Gastrocnemius medialis (tissue), 4 donors: ENCODE results near the gene LRRK1. TPM values are rescaled to one million over a fixed set of nuclear protein-coding genes. Genes with fewer than 3 reads are reported as not detected.

ENCODE experiments used
- ATAC-seq, 2 donors: fragments of 150-250 bp; one replicate each; pipeline ENCODE4 v1.9.1; 2016
- DNase-seq, 2 donors: peaks; one replicate each; pipeline ENCODE4 v3.0.0-alpha.2; 2019
- H3K27ac ChIP-seq, 4 donors: fragments of 200-600 bp; sonication (generic); 1 replicate in 1 of 4; 2 replicates in 3 of 4; pipeline ENCODE4 v1.5.1; 2016 to 2018; ENCODE audit warnings: mild to moderate bottlenecking in 2 of 4, moderate library complexity in 1 of 4
- H3K27me3 ChIP-seq, 3 donors: fragments of 200-600 bp; sonication (generic) in 2 of 3; 1 replicate in 1 of 3; 2 replicates in 2 of 3; pipeline versions ENCODE4 v1.5.1 to v1.6.0; 2016 to 2019; ENCODE audit warnings: mild to moderate bottlenecking in 1 of 3, moderate library complexity in 1 of 3
- H3K36me3 ChIP-seq, 2 donors: fragments of 200-600 bp; sonication (generic) in 1 of 2; one replicate each; pipeline ENCODE4 v1.5.1; 2017 to 2018
- H3K4me1 ChIP-seq, 2 donors: fragments of 200-600 bp; sonication (generic) in 1 of 2; one replicate each; pipeline ENCODE4 v1.5.1; 2016 to 2017; ENCODE audit warnings: mild to moderate bottlenecking in 2 of 2
- H3K4me3 ChIP-seq, 4 donors: fragments of 200-600 bp; sonication (generic) in 3 of 4; 1 replicate in 1 of 4; 2 replicates in 3 of 4; pipeline ENCODE4 v1.5.1; 2016 to 2019; ENCODE audit warnings: mild to moderate bottlenecking in 2 of 4
- H3K9me3 ChIP-seq, 3 donors: fragments of 200-600 bp; sonication (generic) in 2 of 3; 1 replicate in 1 of 3; 2 replicates in 2 of 3; pipeline ENCODE4 v1.5.1; 2016 to 2019
- POLR2A ChIP-seq, 2 donors: fragments of 450-650 bp; IDR thresholded peaks; one replicate each; pipeline ENCODE4 v1.6.1; 2017; ENCODE audit warnings: antibody characterized with exemption in 2 of 2, mild to moderate bottlenecking in 2 of 2, moderate library complexity in 2 of 2
- in situ Hi-C, 4 donors: fragments of 200-750 bp; cut with MboI; loops; one replicate each; pipeline versions ENCODE4 v1.15.0 to v1.8.0; 2017; ENCODE audit warnings: low sequenced_read_pairs in 4 of 4
- intact Hi-C: fragments of 100-400 bp; cut with DNase I; formaldehyde crosslinking; loops from one replicate; pipeline ENCODE4 v1.15.1; 2023; ENCODE audit warnings: low total_unique reads
- total RNA-seq, 4 donors: library from RNA; depleted of rRNA; stranded (reverse); fragments of >200 nt; gene quantifications; one replicate each; pipeline versions ENCODE4 v1.1.0 to v1.2.3, GENCODE V29; 2016
- TF ChIP-seq, protein P1 (sequence below), 5 experiments: fragments of 450-650 bp in 3 of 5; fragments of 200-600 bp in 2 of 5; sonication (generic) in 2 of 5; IDR thresholded peaks in 4 of 5; conservative IDR thresholded peaks in 1 of 5; 1 replicate in 4 of 5; 2 replicates in 1 of 5; pipeline ENCODE4 v1.5.1; 2016 to 2019; ENCODE audit warnings: antibody characterized with exemption in 5 of 5, mild to moderate bottlenecking in 3 of 5, moderate library complexity in 3 of 5

LRRK1 gene
- total RNA-seq, 4 donors from 2014 or later, result 0.87 to 5.6 (median 1.7) TPM

DNA sequence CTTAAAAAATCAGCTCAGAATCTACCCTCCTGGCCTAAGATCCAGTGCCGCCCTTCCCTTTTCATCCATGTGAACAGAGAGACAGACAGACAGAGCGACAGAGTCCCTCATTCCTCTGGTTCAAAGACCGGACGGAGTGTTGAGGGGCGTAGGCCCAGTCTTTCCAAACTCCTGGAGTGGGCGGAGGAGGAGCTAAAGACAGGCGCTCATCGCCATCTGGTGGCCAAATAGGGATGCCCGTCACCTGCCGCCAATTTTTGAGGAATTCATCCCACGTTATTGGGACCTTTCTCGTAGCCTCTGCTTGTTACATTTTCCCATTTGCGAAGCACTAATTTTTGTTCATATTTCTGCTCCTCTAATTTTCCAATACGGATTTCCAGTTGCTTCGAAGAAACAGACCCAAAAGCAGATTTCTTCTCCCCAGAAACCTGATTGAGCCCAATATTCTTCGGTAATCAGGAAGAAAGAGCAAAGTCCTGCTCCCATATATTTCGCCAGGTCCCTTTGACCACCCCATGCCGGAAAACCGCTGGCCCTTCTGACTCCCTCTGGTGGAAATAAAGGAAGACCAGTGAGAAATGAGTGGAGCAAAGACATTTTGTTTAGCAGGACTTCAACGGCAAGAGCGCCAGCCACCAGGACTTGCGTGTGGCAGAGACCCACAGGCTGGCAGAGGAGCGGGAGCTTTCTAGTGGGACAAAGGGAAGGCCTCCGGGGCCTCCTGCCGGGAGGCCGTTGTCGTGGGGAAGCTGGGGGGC is 88.0 kb downstream of the LRRK1 start:
- Histone ChIP-seq H3K9me3 (no peaks in the 10 kb centered on the region), H3K36me3 (no peaks in the 10 kb centered on the region), H3K27ac (no peak overlapping the region), H3K27me3 (no peaks in the 10 kb centered on the region), H3K4me3 (no peak overlapping the region), H3K4me1 (no peaks in the 10 kb centered on the region)
- DNase-seq, result peak; percentile 56 to 59
- ATAC-seq, result peak; percentile 73 to 77
- TF ChIP-seq POLR2A (IDR thresholded peaks at IDR 0.05), result no peak
- TF ChIP-seq, protein P1, sequence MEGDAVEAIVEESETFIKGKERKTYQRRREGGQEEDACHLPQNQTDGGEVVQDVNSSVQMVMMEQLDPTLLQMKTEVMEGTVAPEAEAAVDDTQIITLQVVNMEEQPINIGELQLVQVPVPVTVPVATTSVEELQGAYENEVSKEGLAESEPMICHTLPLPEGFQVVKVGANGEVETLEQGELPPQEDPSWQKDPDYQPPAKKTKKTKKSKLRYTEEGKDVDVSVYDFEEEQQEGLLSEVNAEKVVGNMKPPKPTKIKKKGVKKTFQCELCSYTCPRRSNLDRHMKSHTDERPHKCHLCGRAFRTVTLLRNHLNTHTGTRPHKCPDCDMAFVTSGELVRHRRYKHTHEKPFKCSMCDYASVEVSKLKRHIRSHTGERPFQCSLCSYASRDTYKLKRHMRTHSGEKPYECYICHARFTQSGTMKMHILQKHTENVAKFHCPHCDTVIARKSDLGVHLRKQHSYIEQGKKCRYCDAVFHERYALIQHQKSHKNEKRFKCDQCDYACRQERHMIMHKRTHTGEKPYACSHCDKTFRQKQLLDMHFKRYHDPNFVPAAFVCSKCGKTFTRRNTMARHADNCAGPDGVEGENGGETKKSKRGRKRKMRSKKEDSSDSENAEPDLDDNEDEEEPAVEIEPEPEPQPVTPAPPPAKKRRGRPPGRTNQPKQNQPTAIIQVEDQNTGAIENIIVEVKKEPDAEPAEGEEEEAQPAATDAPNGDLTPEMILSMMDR (IDR thresholded peaks at IDR 0.05 in 4 of 5, conservative IDR thresholded peaks at IDR 0.05 in 1 of 5), result peak; percentile 62 to 93 (median 85)
- intact Hi-C loops, result loop anchor here (1.0 to 10.0 kb wide), 4 partner anchors 89 to 665 kb away; partner anchors contain the start of gene ADAMTS17
- in situ Hi-C loops, result loop anchor here in 3 of 4 donors (5.0 to 25.0 kb wide), 6 partner anchors 82 to 1070 kb away; partner anchors contain the start of genes LRRK1 (in 2 of the 3) and ADAMTS17 (in 1 of the 3)

DNA sequence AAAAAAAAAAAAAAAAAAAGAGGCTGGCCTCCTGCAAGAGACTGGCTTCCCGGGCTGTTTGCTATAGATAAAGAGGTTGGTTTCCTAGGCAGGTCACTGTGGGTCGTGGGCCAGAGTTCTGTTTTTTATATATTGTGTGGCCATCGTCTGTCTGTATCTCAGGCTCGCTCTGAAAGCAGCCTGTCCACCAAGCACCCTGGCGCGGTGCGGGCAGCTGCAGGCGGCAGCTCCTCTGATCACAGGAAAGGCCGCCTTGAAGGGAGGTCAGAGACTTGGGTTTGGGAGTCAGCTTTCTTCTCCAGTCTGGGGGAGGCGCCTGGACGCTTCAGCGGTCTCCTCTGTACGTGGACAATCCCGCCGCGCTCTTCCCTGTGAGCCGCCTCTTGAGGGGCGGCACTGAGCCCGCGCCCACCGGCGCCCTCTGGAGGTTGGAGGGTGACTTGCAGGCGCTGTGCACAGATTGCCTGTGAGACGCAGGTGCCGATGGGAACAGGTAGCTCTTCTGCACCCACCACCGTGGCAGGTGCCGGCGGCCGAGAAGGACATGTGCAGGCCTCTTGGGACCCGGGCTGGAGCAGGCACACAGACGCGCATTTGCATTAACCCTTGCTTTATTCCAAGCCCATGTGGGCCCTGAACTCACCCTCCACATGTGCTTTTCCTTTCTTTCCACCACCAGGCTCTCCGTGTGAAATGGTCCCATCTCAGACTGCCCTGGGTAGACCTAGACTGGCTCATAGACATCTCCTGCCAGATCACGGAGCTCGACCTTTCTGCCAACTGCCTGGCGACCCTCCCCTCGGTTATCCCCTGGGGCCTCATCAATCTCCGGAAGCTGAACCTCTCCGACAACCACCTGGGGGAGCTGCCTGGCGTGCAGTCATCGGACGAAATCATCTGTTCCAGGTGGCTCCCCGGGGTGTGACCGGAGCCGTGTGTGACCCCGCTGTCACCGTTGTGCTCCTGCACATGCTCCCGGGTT is 89.3 kb downstream of the LRRK1 start:
- H3K4me3 ChIP-seq, result peak overlapping the region; percentile 38 to 70 (median 52)
- intact Hi-C loops (loop anchor here (1.0 to 10.0 kb wide), 3 partner anchors 144 to 666 kb away; partner anchors contain the start of gene ADAMTS17), in situ Hi-C loops (loop anchor here in 3 of 4 donors (5.0 to 25.0 kb wide), 6 partner anchors 84 to 1071 kb away; partner anchors contain the start of genes LRRK1 (in 2 of the 3) and ADAMTS17 (in 1 of the 3))
- DNase-seq (peak; percentile 35 to 61), ATAC-seq (peak; percentile 63 to 84)
- H3K36me3 ChIP-seq, result no peaks in the 10 kb centered on the region
- no peaks in the 10 kb centered on the region for H3K9me3 ChIP-seq
- H3K27me3 ChIP-seq, result no peaks in the 10 kb centered on the region
- H3K4me1 ChIP-seq, result no peaks in the 10 kb centered on the region
- no peak overlapping the region for H3K27ac ChIP-seq
- TF ChIP-seq, protein P1 (IDR thresholded peaks at IDR 0.05 in 4 of 5, conservative IDR thresholded peaks at IDR 0.05 in 1 of 5), result peak; percentile 58 to 97 (median 88)
- no peak for TF ChIP-seq POLR2A (IDR thresholded peaks at IDR 0.05)

DNA sequence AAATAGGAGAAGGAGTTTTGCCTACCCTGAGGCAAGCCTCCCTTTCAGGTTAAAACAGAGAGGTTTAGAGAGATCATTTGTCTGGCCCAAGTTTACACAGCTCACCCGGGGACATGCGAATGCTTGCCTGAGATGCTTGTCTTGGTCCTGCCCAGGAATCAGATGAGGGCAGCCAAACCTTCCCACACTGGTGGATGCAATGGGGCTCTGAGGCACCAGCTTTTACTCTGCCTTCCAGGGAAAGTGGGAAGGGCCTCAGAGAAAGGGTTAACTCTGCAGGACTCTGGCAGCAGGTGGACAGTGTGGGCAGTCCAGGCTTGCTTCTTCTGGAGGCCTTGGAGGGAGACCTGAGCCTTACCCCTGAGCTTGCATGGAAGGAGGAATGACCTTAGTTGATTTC is 90.0 kb downstream of the LRRK1 start:
- intact Hi-C loops, result loop anchor here (5.0 to 10.0 kb wide), 2 partner anchors 144 to 667 kb away; partner anchors contain the start of gene ADAMTS17
- no peaks in the 10 kb centered on the region for H3K27me3 ChIP-seq
- no peaks in the 10 kb centered on the region for H3K36me3 ChIP-seq
- H3K4me3 ChIP-seq, result no peak overlapping the region
- in situ Hi-C loops, result loop anchor here in 3 of 4 donors (5.0 to 25.0 kb wide), 6 partner anchors 84 to 1072 kb away; partner anchors contain the start of genes LRRK1 (in 2 of the 3) and ADAMTS17 (in 1 of the 3)
- no peak for DNase-seq
- no peaks in the 10 kb centered on the region for H3K4me1 ChIP-seq
- H3K9me3 ChIP-seq, result no peaks in the 10 kb centered on the region
- H3K27ac ChIP-seq, result no peak overlapping the region
- ATAC-seq, result no peak
- TF ChIP-seq POLR2A (IDR thresholded peaks at IDR 0.05), result no peak
- TF ChIP-seq, protein P1 (IDR thresholded peaks at IDR 0.05 in 4 of 5, conservative IDR thresholded peaks at IDR 0.05 in 1 of 5), result no peak

- in situ Hi-C loops, result loop anchor here in 1 of 4 donors (25.0 kb wide), 1 partner anchor 1073 kb away; no protein-coding TSS in a partner anchor
- no peaks in the 10 kb centered on the region for H3K36me3 ChIP-seq
- no peak for ATAC-seq
Measured at GRCh38 chr15:101010781-101011180, 91.6 kb downstream of the LRRK1 start.

More at GRCh38 chr15:101010781-101011180, 91.6 kb downstream of the LRRK1 start:
- Histone ChIP-seq H3K9me3 (no peaks in the 10 kb centered on the region), H3K27ac (no peak overlapping the region), H3K4me1 (no peaks in the 10 kb centered on the region), H3K27me3 (no peaks in the 10 kb centered on the region), H3K4me3 (no peak overlapping the region)
- TF ChIP-seq, protein P1 (IDR thresholded peaks at IDR 0.05 in 4 of 5, conservative IDR thresholded peaks at IDR 0.05 in 1 of 5), result no peak
- no peak for TF ChIP-seq POLR2A (IDR thresholded peaks at IDR 0.05)
- DNase-seq, result no peak
- intact Hi-C loops, result no loop called here
